Measurements from ENCODE around the gene GJA10. TPM values are rescaled to one million over a fixed set of nuclear protein-coding genes. Genes with fewer than 3 reads are reported as not detected.

GJA10 gene
- total RNA-seq, 2 experiments from 2014 or later = not detected

GRCh38 chr6:89910902-89911240 lies 16.6 kb downstream of the GJA10 start:
- ChIA-PET POLR2A (interaction anchor here (0.6 to 0.8 kb wide), 2 partner anchors 194 to 549 kb away, joined by 3 read pairs; no protein-coding TSS in a partner anchor), CTCF (ENCODE audit: unreplicated experiment) (no interaction called here)
- Histone ChIP-seq H3K79me2 (ENCODE audit: insufficient read depth, low read depth, low read length) (no peaks in the 10 kb centered on the region), H4K20me1 (ENCODE audit: insufficient read depth, low read length) (no peaks in the 10 kb centered on the region), H3K27ac (ENCODE audit: low read depth, low read length, poor library complexity, severe bottlenecking) (no peak overlapping the region), H2AFZ (ENCODE audit: low read length) (no peak overlapping the region), H3K4me2 (ENCODE audit: low read length) (no peak overlapping the region), H3K36me3 (ENCODE audit: insufficient read depth, low read length) (no peaks in the 10 kb centered on the region), H3K9me2 (ENCODE audit: insufficient read depth, low read length) (no peaks in the 10 kb centered on the region), H3K4me3 (ENCODE audit: low read depth, low read length, poor library complexity, severe bottlenecking) (no peak overlapping the region), H3K4me1 (ENCODE audit: insufficient read depth, low read length, poor library complexity, severe bottlenecking) (no peaks in the 10 kb centered on the region), H3K9me3 (ENCODE audit: low read length) (0 out of 2 replicates have a peak, but pooled peaks cover 4% of the 10 kb centered on the region)
- BruUV-seq (replicated peaks) = no TSS peak
- no peak for DNase-seq (ENCODE audit: low spot score)
- TF ChIP-seq CTCF (conservative IDR thresholded peaks at IDR 0.05; ENCODE audit: low read length) = no peak
- no peak for TF ChIP-seq EZH2phosphoT487 (IDR thresholded peaks at IDR 0.05; ENCODE audit: borderline replicate concordance, low read depth, low read length)
- intact Hi-C loops (cut with micrococcal nuclease; ENCODE audit: unreplicated experiment) = no loop called here

- CTCF ChIA-PET (ENCODE audit: unreplicated experiment) = no interaction called here
These were observed 22.1 kb downstream of the GJA10 start for GRCh38 chr6:89916136-89916920.

More at GRCh38 chr6:89916136-89916920, 22.1 kb downstream of the GJA10 start:
- intact Hi-C loops (cut with micrococcal nuclease; ENCODE audit: unreplicated experiment) = no loop called here
- POLR2A ChIA-PET = interaction anchor here (0.6 to 1.0 kb wide), 3 partner anchors 8 to 715 kb away, joined by 3 to 5 read pairs (median 3); no protein-coding TSS in a partner anchor
- TF ChIP-seq EZH2phosphoT487 (IDR thresholded peaks at IDR 0.05; ENCODE audit: borderline replicate concordance, low read depth, low read length) (no peak), CTCF (conservative IDR thresholded peaks at IDR 0.05; ENCODE audit: low read length) (no peak)
- H3K4me1 ChIP-seq (ENCODE audit: insufficient read depth, low read length, poor library complexity, severe bottlenecking) = no peaks in the 10 kb centered on the region
- H3K36me3 ChIP-seq (ENCODE audit: insufficient read depth, low read length) = no peaks in the 10 kb centered on the region
- no peak overlapping the region for H3K4me3 ChIP-seq (ENCODE audit: low read depth, low read length, poor library complexity, severe bottlenecking)
- H3K9me2 ChIP-seq (ENCODE audit: insufficient read depth, low read length) = no peaks in the 10 kb centered on the region
- H2AFZ ChIP-seq (ENCODE audit: low read length) = no peak overlapping the region
- H3K79me2 ChIP-seq (ENCODE audit: insufficient read depth, low read depth, low read length) = no peaks in the 10 kb centered on the region
- no peak overlapping the region for H3K4me2 ChIP-seq (ENCODE audit: low read length)
- peaks cover 14% of the 10 kb centered on the region; the same call in 1 of the 2 replicates for H3K9me3 ChIP-seq (ENCODE audit: low read length)
- H4K20me1 ChIP-seq (ENCODE audit: insufficient read depth, low read length) = no peaks in the 10 kb centered on the region
- DNase-seq (ENCODE audit: low spot score) = no peak
- no TSS peak for BruUV-seq (replicated peaks)
- H3K27ac ChIP-seq (ENCODE audit: low read depth, low read length, poor library complexity, severe bottlenecking) = no peak overlapping the region
